ENCODE measurements around the gene DIPK1B. TPM values are rescaled to one million over a fixed set of nuclear protein-coding genes. Genes with fewer than 3 reads are reported as not detected.

Gene DIPK1B
- total RNA-seq, 1 donor from 2014 or later, result 1.1 TPM

DNA sequence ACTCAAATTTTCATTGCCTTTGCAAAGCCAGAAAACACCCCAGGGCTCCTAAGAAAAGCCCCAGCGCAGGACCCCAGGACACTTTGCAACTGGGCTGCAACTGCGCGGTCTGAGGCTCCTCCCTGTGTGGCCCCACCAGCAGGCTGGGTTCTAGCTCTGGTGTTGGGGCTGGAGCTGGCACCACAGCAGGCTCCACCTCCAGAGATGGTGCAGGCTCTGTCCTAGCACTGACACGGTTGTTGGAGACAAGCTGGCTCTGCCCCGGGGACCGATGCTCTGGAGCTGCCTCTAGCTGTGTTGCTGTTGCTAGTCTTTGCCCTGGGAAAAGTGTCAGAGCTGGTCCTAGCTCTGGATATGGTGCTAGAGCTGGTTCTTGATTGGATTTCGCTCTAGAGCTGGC lies 16.8 kb downstream of the DIPK1B start:
- no peak for DNase-seq
- H3K4me3 Mint-ChIP-seq, result peak overlapping the region; percentile 68
- H3K27me3 Mint-ChIP-seq, result peaks cover 3% of the 10 kb centered on the region
- H3K4me1 Mint-ChIP-seq, result peaks cover 18% of the 10 kb centered on the region
- no peak overlapping the region for H3K27ac Mint-ChIP-seq
- intact Hi-C loops (cut with micrococcal nuclease), result no loop called here
- peaks cover 31% of the 10 kb centered on the region for H3K36me3 Mint-ChIP-seq (ENCODE audit: low read depth)
- H3K9me3 Mint-ChIP-seq, result no peaks in the 10 kb centered on the region

DNA sequence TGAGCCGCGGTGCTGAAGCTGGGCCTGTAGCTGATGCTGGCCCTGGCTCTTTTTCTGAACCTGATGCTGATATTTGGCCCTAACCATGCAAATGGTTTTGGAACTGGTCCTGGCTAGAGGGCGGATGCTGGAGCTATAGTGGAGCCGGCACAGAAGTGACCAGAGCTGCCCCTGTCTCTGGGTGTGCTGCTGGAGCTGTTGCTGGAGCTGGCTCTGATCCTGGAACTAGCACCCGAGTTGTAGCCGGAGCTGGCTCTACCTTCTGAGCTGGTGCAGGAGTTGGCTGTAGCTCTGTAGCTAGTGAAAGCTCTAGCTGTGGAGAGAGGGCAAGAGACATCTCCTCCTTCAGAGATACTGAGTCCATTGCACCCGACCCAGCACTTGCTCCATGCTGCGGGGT lies 17.6 kb downstream of the DIPK1B start:
- no peak for DNase-seq
- Mint-ChIP-seq H3K27ac (no peak overlapping the region), H3K9me3 (no peaks in the 10 kb centered on the region), H3K36me3 (ENCODE audit: low read depth) (peaks cover 24% of the 10 kb centered on the region), H3K27me3 (peaks cover 3% of the 10 kb centered on the region), H3K4me1 (peaks cover 16% of the 10 kb centered on the region), H3K4me3 (peak overlapping the region; percentile 68)
- intact Hi-C loops (cut with micrococcal nuclease), result no loop called here

DNA sequence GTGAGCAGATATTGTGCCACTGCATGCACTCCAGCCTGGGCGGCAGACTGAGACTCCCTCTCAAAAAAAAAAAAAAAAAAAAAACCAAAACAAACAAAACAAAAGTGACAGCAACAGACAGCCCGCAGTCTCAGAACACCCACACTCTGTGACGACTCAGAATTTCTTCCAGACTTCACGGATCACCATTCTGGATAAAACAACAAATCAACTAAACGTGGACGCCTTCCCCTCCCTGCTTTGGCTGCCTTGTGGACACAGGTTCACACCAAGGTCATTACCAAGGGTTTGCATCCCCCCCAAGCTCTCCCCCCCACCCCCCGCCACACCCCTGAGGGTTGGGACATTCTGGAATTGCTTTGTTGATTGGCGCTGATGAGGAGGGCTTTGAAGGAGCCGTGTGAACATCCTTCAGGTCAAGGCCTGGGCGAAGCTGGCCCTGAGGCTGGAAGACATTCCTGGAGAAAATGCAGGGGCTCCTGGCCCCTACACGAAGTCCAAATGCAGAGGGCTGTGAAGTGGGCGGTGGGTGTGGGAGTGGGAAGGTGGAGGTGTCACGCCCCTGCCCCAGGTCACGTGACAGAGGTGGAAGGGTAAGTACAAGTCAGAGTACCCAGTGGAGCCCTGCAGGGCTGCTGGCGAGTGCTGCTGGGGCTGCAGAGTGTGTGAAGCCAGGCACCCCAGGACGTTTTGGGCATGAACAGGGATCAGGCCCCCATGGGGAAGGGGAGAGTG lies 20.2 kb downstream of the DIPK1B start:
- Mint-ChIP-seq H3K4me1 (peaks cover 8% of the 10 kb centered on the region), H3K27me3 (peaks cover 2% of the 10 kb centered on the region), H3K27ac (no peak overlapping the region), H3K4me3 (no peak overlapping the region), H3K36me3 (ENCODE audit: low read depth) (peaks cover under 1% of the 10 kb centered on the region), H3K9me3 (no peaks in the 10 kb centered on the region)
- DNase-seq, result no peak
- intact Hi-C loops (cut with micrococcal nuclease), result no loop called here

DNA sequence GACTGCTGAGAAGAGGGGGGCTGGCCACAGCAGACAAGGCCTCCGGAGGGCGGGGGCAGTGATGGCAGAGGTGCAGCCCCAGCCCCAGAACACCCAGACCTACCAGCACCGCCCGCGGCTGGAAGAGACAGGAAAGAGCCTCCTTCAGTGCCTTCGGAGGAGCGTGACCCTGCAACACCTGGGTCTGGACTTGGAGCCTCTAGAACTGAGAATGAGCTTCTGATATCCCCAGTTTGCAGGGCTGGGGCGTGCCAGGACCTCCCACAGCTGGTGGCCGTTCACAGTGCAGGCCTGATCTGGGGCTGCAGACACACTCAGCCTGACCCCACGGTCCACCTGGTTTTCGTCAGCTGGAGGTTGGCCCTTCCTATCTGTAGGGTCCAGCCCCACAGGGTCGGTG lies 21.2 kb downstream of the DIPK1B start:
- no peak for DNase-seq
- H3K27ac Mint-ChIP-seq, result no peak overlapping the region
- H3K36me3 Mint-ChIP-seq (ENCODE audit: low read depth), result no peaks in the 10 kb centered on the region
- no peaks in the 10 kb centered on the region for H3K9me3 Mint-ChIP-seq
- intact Hi-C loops (cut with micrococcal nuclease), result no loop called here
- peaks cover 5% of the 10 kb centered on the region for H3K27me3 Mint-ChIP-seq
- no peak overlapping the region for H3K4me3 Mint-ChIP-seq
- H3K4me1 Mint-ChIP-seq, result peaks cover 8% of the 10 kb centered on the region

GRCh38 chr9:136734837-136735496 lies 22.6 kb downstream of the DIPK1B start:
- Mint-ChIP-seq H3K9me3 (no peaks in the 10 kb centered on the region), H3K4me1 (peaks cover 8% of the 10 kb centered on the region), H3K27ac (no peak overlapping the region), H3K36me3 (ENCODE audit: low read depth) (no peaks in the 10 kb centered on the region), H3K4me3 (no peak overlapping the region), H3K27me3 (peaks cover 3% of the 10 kb centered on the region)
- no peak for DNase-seq
- intact Hi-C loops (cut with micrococcal nuclease), result no loop called here

DNA sequence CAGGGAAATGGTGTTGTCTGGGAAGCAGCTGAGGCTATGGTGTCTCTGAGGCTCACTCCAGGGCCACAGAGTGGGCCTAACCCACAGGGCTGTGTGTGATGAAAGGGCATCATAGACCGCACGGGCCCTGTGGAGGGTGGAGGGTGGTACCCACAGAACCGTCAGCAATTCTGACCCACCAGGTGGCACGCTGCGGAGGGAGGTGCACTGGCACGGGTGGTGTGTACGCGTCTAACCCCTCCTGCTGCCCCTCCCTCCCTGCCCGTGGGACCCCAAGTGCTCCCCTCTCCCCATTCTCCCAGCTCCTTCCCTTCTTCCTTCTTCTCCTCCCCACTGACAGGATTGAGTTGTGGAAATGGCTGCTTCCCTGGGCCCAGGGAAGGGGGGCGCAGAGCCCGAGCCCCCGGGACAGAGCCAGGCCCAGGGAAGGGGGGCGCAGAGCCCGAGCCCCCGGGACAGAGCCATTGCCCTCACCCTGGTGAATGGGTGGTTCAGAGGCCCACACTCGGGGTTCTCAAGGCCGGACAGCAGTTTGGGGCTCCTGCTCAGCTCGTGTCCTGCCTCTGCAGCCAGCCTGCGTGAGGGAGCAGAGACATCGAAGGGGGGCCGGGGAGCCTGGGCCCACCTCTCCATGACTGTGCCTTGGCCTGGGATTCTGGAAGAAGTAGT lies 23.6 kb downstream of the DIPK1B start:
- H3K4me3 Mint-ChIP-seq, result no peak overlapping the region
- no peak overlapping the region for H3K27ac Mint-ChIP-seq
- no peaks in the 10 kb centered on the region for H3K9me3 Mint-ChIP-seq
- no peak for DNase-seq
- H3K27me3 Mint-ChIP-seq, result peaks cover 3% of the 10 kb centered on the region
- no peaks in the 10 kb centered on the region for H3K36me3 Mint-ChIP-seq (ENCODE audit: low read depth)
- H3K4me1 Mint-ChIP-seq, result peaks cover 8% of the 10 kb centered on the region
- intact Hi-C loops (cut with micrococcal nuclease), result no loop called here

GRCh38 chr9:136738960-136739359 lies 26.6 kb downstream of the DIPK1B start:
- H3K4me3 Mint-ChIP-seq, result no peak overlapping the region
- H3K4me1 Mint-ChIP-seq, result peaks cover 5% of the 10 kb centered on the region
- intact Hi-C loops (cut with micrococcal nuclease), result no loop called here

GRCh38 chr9:136739509-136739908 lies 27.1 kb downstream of the DIPK1B start:
- Mint-ChIP-seq H3K4me1 (peaks cover 5% of the 10 kb centered on the region), H3K27me3 (peaks cover 7% of the 10 kb centered on the region), H3K4me3 (no peak overlapping the region), H3K36me3 (ENCODE audit: low read depth) (no peaks in the 10 kb centered on the region), H3K27ac (no peak overlapping the region), H3K9me3 (no peaks in the 10 kb centered on the region)
- intact Hi-C loops (cut with micrococcal nuclease), result no loop called here
- DNase-seq, result no peak

More at GRCh38 chr9:136738960-136739359, 26.6 kb downstream of the DIPK1B start:
- H3K27me3 Mint-ChIP-seq, result peaks cover 7% of the 10 kb centered on the region
- no peak for DNase-seq
- no peak overlapping the region for H3K27ac Mint-ChIP-seq
- H3K9me3 Mint-ChIP-seq, result no peaks in the 10 kb centered on the region
- H3K36me3 Mint-ChIP-seq (ENCODE audit: low read depth), result no peaks in the 10 kb centered on the region

DNA sequence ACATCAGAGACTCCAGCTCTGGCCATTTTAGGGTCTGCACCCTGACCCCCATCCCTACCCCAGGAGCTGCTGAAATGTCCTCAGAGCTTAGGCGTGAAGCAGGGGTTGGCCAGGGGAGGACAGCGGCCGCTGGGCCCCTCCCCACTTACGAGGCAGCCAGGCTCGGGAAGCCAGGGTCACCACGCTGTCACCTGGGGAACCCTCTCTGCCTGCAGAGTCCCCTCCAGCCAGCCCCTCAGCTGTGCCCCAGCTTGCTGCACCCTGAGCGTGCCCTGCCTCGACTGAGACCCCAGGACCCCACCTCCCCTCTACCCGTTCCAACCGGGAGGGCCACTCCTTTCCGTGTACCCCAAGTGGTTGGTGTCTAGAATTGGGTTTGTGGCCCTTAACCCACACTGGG lies 27.7 kb downstream of the DIPK1B start:
- peaks cover 7% of the 10 kb centered on the region for H3K27me3 Mint-ChIP-seq
- H3K36me3 Mint-ChIP-seq (ENCODE audit: low read depth), result no peaks in the 10 kb centered on the region
- H3K9me3 Mint-ChIP-seq, result no peaks in the 10 kb centered on the region
- intact Hi-C loops (cut with micrococcal nuclease), result no loop called here
- no peak overlapping the region for H3K4me3 Mint-ChIP-seq
- no peak for DNase-seq
- H3K4me1 Mint-ChIP-seq, result peaks cover 5% of the 10 kb centered on the region
- H3K27ac Mint-ChIP-seq, result no peak overlapping the region

DNA sequence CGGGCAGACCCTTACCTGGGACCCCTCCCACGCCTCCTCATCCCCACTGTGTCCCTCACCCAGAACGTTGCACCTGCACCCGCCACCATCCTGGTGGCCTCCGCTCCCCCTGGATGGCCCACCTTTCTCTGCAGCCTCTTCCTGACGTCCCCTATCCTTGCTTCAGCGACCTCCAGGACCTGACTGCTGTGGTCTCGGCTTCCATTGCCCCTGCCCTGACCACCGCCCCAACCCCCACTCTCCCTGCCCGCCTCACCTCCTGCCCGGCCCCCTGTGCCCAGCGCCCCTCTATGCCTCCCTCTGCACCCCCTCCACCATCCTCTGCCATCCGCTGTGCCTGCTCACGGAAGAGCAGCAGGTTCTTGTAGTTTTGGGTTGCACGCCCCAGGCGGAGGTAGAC lies 28.1 kb downstream of the DIPK1B start:
- no peaks in the 10 kb centered on the region for H3K36me3 Mint-ChIP-seq (ENCODE audit: low read depth)
- no peak overlapping the region for H3K27ac Mint-ChIP-seq
- no peak overlapping the region for H3K4me3 Mint-ChIP-seq
- H3K9me3 Mint-ChIP-seq, result no peaks in the 10 kb centered on the region
- intact Hi-C loops (cut with micrococcal nuclease), result no loop called here
- H3K4me1 Mint-ChIP-seq, result peaks cover 5% of the 10 kb centered on the region
- H3K27me3 Mint-ChIP-seq, result peaks cover 7% of the 10 kb centered on the region
- DNase-seq, result no peak

DNA sequence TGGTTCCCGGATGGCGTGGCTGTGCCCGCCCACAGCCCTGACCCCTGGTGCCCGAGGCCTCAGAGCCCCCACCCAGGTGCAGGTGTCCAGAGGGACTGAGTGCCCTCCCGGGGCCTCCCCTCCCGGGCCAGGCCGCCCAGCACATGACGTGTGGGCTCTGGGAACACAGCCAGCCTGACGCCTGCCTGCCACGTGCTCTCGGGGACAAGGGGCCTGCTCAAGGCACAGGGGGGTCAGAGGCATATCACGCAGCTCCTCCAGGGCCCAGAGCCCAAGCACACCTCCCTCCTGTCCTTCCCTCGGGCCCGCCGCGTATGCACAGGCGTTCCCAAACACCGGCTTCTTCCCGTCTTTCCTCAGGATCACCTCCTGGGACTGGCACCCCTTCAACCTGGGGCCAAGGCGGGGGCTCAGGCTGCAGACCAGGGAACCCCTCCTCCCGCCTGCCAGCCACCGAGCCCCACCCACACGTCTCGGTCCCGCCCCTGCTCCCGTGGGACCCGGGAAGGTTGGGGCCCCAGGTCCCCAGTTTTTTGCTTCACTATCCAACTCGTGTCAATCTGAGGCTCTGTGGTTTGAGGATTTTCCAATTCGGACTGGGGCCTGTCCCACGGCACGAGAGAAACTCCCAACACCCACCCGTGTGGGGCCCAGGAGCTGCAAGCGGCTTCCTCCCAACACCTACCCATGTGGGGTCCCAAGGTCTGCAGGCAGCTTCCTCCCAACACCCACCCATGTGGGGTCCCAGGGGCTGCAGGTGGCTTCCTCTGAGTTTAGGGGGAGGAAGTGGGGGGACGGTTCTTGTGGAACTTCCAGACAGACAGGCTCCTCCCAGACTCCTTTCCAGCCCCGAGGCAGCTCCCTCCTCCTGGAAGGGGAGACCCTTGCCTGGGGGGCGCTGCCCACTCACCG lies 28.9 kb downstream of the DIPK1B start:
- intact Hi-C loops (cut with micrococcal nuclease), result no loop called here
- peak overlapping the region; percentile 60 for H3K4me3 Mint-ChIP-seq
- H3K36me3 Mint-ChIP-seq (ENCODE audit: low read depth), result no peaks in the 10 kb centered on the region
- H3K9me3 Mint-ChIP-seq, result no peaks in the 10 kb centered on the region
- peaks cover 7% of the 10 kb centered on the region for H3K27me3 Mint-ChIP-seq
- no peak for DNase-seq
- H3K27ac Mint-ChIP-seq, result peak overlapping the region; percentile 34
- peaks cover 5% of the 10 kb centered on the region for H3K4me1 Mint-ChIP-seq

DNA sequence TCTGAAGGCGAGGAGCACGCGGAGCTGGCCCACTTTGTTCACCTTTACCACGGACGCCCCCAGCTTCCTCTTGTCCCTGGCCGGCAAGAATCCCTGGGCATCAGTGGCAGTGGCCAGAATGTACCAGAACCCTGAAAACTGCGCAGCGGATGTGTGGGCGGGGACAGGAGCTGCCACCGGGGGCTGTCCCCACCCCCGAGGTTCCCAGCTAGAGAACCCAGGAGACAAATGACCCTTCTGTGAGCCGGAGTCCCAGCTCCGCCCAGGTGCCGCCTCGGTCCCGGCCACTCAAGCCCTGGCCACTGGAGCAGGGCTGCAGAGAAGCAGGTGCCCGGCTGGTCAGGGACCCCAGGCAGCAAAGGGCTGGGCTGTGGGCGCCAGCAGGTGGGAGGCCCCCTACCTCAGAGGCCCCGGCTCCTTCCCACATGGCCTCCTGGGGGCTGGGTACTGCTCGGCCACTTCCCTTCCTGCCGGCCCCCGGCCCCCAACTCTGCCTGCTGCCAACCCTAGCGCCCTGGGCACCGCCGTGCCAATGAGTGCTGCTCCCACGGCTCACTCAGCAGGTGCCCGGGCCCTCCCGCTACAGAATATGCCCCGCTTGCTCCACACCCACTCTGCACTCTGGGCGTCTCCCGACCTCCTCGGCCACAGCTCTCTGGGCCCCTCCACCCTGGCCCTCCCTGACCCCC lies 29.7 kb downstream of the DIPK1B start:
- H3K27me3 Mint-ChIP-seq, result peaks cover 7% of the 10 kb centered on the region
- intact Hi-C loops (cut with micrococcal nuclease), result no loop called here
- H3K27ac Mint-ChIP-seq, result no peak overlapping the region
- H3K9me3 Mint-ChIP-seq, result no peaks in the 10 kb centered on the region
- peaks cover 5% of the 10 kb centered on the region for H3K4me1 Mint-ChIP-seq
- peak; percentile 73 for DNase-seq
- peak overlapping the region; percentile 60 for H3K4me3 Mint-ChIP-seq
- H3K36me3 Mint-ChIP-seq (ENCODE audit: low read depth), result no peaks in the 10 kb centered on the region

All from activated CD4-positive, alpha-beta T cell treated with anti-CD3 and anti-CD28 coated beads, Interleukin-2, amount 10 ng/mL, durations not matched to agents 24 days and 14 days (primary cell).